Measurements from ENCODE around the gene IQSEC1.

IQSEC1 gene

DNA sequence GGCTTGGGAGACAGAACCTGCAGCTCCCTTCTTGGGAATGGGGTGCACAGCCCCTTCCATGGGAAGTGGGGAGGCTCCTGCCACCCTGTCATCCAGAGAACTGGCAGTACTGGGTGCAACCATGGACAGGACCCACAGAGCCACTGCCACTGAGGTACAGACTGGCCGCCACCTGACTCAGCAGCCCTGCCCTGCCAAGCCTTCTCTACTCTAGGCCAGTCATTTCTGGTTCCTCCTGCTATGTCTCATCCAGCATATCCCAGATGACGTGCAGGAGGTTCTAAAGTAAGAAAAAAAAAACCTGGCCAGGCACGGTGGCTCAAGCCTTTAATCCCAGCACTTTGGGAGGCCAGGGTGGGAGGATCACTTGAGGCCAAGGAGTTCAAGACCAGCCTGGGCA, 155.0 kb downstream of the IQSEC1 start:
- CTCF ChIA-PET: interaction anchor here (1.0 kb wide), 1 partner anchor 77 kb away, joined by 4 read pairs; the partner anchor contains the start of gene RPL32
- no peak overlapping the region for H3K4me3 ChIP-seq (ENCODE audit: control insufficient read depth in 1 of 7, extremely low read depth in 1 of 7, insufficient read depth in 4 of 7, low read depth in 2 of 7, low read length in 6 of 7)
- no peaks in the 10 kb centered on the region for H3K9me3 ChIP-seq (ENCODE audit: control extremely low read depth in 1 of 5, control insufficient read depth in 4 of 5, insufficient read depth in 2 of 5, low read depth in 1 of 5, low read length in 4 of 5)
- no peak overlapping the region for H3K27ac ChIP-seq (ENCODE audit: insufficient read depth in 1 of 2, low read depth in 1 of 2, low read length in 2 of 2, poor library complexity in 1 of 2, severe bottlenecking in 2 of 2)
- no peaks in the 10 kb centered on the region for H3K27me3 ChIP-seq (replicated peaks in 2 of 5; ENCODE audit: control insufficient read depth in 4 of 5, insufficient read depth in 5 of 5, low read length in 4 of 5)
- H3K4me1 ChIP-seq (ENCODE audit: control extremely low read depth in 1 of 4, control insufficient read depth in 4 of 4, insufficient read depth in 4 of 4, low read length in 3 of 4): peaks cover 4 to 25% (median 14%) of the 10 kb centered on the region in 4 experiments
- DNase-seq: no peak
- H3K36me3 ChIP-seq (ENCODE audit: control insufficient read depth in 4 of 4, insufficient read depth in 4 of 4, low read length in 3 of 4): peaks cover 8 to 39% (median 17%) of the 10 kb centered on the region in 4 experiments
- WGBS (ENCODE audit: insufficient coverage): no CpG with 5 or more reads among the region's 3 CpGs
- POLR2A ChIA-PET: no interaction called here

- Histone ChIP-seq H3K27ac (ENCODE audit: insufficient read depth in 1 of 2, low read depth in 1 of 2, low read length in 2 of 2, poor library complexity in 1 of 2, severe bottlenecking in 2 of 2) (no peak overlapping the region), H3K9me3 (ENCODE audit: control extremely low read depth in 1 of 5, control insufficient read depth in 4 of 5, insufficient read depth in 2 of 5, low read depth in 1 of 5, low read length in 4 of 5) (no peaks in the 10 kb centered on the region), H3K4me1 (ENCODE audit: control extremely low read depth in 1 of 4, control insufficient read depth in 4 of 4, insufficient read depth in 4 of 4, low read length in 3 of 4) (peaks cover 4 to 25% (median 14%) of the 10 kb centered on the region in 4 experiments), H3K36me3 (ENCODE audit: control insufficient read depth in 4 of 4, insufficient read depth in 4 of 4, low read length in 3 of 4) (peaks cover 3 to 40% (median 15%) of the 10 kb centered on the region in 4 experiments), H3K27me3 (replicated peaks in 2 of 5; ENCODE audit: control insufficient read depth in 4 of 5, insufficient read depth in 5 of 5, low read length in 4 of 5) (no peaks in the 10 kb centered on the region), H3K4me3 (ENCODE audit: control insufficient read depth in 1 of 7, extremely low read depth in 1 of 7, insufficient read depth in 4 of 7, low read depth in 2 of 7, low read length in 6 of 7) (no peak overlapping the region)
- WGBS (ENCODE audit: insufficient coverage): 4% methylated on average over 6 of the region's 9 CpGs
- CTCF ChIA-PET: interaction anchor here (0.9 to 3.2 kb wide), 6 partner anchors 16 to 74 kb away, joined by 3 to 7 read pairs (median 4); no protein-coding TSS in a partner anchor
- POLR2A ChIA-PET: no interaction called here
- peak; percentile 34 to 89 (median 84) for DNase-seq
These were observed 157.1 kb downstream of the IQSEC1 start for GRCh38 chr3:12916159-12916558.

- POLR2A ChIA-PET: no interaction called here
- CTCF ChIA-PET: interaction anchor here (0.8 to 3.2 kb wide), 3 partner anchors 15 to 76 kb away, joined by 3 to 7 read pairs (median 3); no protein-coding TSS in a partner anchor
- H3K36me3 ChIP-seq (ENCODE audit: control insufficient read depth in 4 of 4, insufficient read depth in 4 of 4, low read length in 3 of 4): peaks cover 7 to 43% (median 17%) of the 10 kb centered on the region in 4 experiments
- H3K27me3 ChIP-seq (replicated peaks in 2 of 5; ENCODE audit: control insufficient read depth in 4 of 5, insufficient read depth in 5 of 5, low read length in 4 of 5): no peaks in the 10 kb centered on the region
- no peak for DNase-seq
- H3K9me3 ChIP-seq (ENCODE audit: control extremely low read depth in 1 of 5, control insufficient read depth in 4 of 5, insufficient read depth in 2 of 5, low read depth in 1 of 5, low read length in 4 of 5): no peaks in the 10 kb centered on the region
- H3K4me1 ChIP-seq (ENCODE audit: control extremely low read depth in 1 of 4, control insufficient read depth in 4 of 4, insufficient read depth in 4 of 4, low read length in 3 of 4): peaks cover 4 to 25% (median 14%) of the 10 kb centered on the region in 4 experiments
- H3K4me3 ChIP-seq (ENCODE audit: control insufficient read depth in 1 of 7, extremely low read depth in 1 of 7, insufficient read depth in 4 of 7, low read depth in 2 of 7, low read length in 6 of 7): no peak overlapping the region
- no peak overlapping the region for H3K27ac ChIP-seq (ENCODE audit: insufficient read depth in 1 of 2, low read depth in 1 of 2, low read length in 2 of 2, poor library complexity in 1 of 2, severe bottlenecking in 2 of 2)
- 96% methylated on average over 7 of the region's 7 CpGs for WGBS (ENCODE audit: insufficient coverage)
These were observed 159.1 kb downstream of the IQSEC1 start for GRCh38 chr3:12914088-12914487.

- Histone ChIP-seq H3K4me1 (ENCODE audit: control extremely low read depth in 1 of 4, control insufficient read depth in 4 of 4, insufficient read depth in 4 of 4, low read length in 3 of 4) (peaks cover 4 to 21% (median 12%) of the 10 kb centered on the region in 4 experiments), H3K27me3 (replicated peaks in 2 of 5; ENCODE audit: control insufficient read depth in 4 of 5, insufficient read depth in 5 of 5, low read length in 4 of 5) (no peaks in the 10 kb centered on the region), H3K27ac (ENCODE audit: insufficient read depth in 1 of 2, low read depth in 1 of 2, low read length in 2 of 2, poor library complexity in 1 of 2, severe bottlenecking in 2 of 2) (no peak overlapping the region), H3K36me3 (ENCODE audit: control insufficient read depth in 4 of 4, insufficient read depth in 4 of 4, low read length in 3 of 4) (peaks cover 10 to 57% (median 32%) of the 10 kb centered on the region in 4 experiments), H3K4me3 (ENCODE audit: control insufficient read depth in 1 of 7, extremely low read depth in 1 of 7, insufficient read depth in 4 of 7, low read depth in 2 of 7, low read length in 6 of 7) (no peak overlapping the region), H3K9me3 (ENCODE audit: control extremely low read depth in 1 of 5, control insufficient read depth in 4 of 5, insufficient read depth in 2 of 5, low read depth in 1 of 5, low read length in 4 of 5) (no peaks in the 10 kb centered on the region)
- ChIA-PET POLR2A (no interaction called here), CTCF (interaction anchor here (1.2 to 2.2 kb wide), 3 partner anchors 8 to 44 kb away, joined by 3 to 6 read pairs (median 4); no protein-coding TSS in a partner anchor)
- no peak for DNase-seq
- WGBS (ENCODE audit: insufficient coverage): 98% methylated on average over 15 of the region's 15 CpGs
These were observed 161.3 kb downstream of the IQSEC1 start for GRCh38 chr3:12911881-12912415.

- ChIA-PET CTCF (interaction anchor here (0.9 to 2.2 kb wide), 3 partner anchors 9 to 85 kb away, joined by 4 to 6 read pairs (median 6); no protein-coding TSS in a partner anchor), POLR2A (interaction anchor here (0.7 kb wide), 1 partner anchor 71 kb away, joined by 4 read pairs; no protein-coding TSS in a partner anchor)
- WGBS (ENCODE audit: insufficient coverage): 97% methylated on average over 8 of the region's 8 CpGs
- Histone ChIP-seq H3K4me3 (ENCODE audit: control insufficient read depth in 1 of 7, extremely low read depth in 1 of 7, insufficient read depth in 4 of 7, low read depth in 2 of 7, low read length in 6 of 7) (no peak overlapping the region), H3K4me1 (ENCODE audit: control extremely low read depth in 1 of 4, control insufficient read depth in 4 of 4, insufficient read depth in 4 of 4, low read length in 3 of 4) (peaks cover 0 to 7% (median under 1%) of the 10 kb centered on the region in 4 experiments), H3K9me3 (ENCODE audit: control extremely low read depth in 1 of 5, control insufficient read depth in 4 of 5, insufficient read depth in 2 of 5, low read depth in 1 of 5, low read length in 4 of 5) (no peaks in the 10 kb centered on the region), H3K27me3 (replicated peaks in 2 of 5; ENCODE audit: control insufficient read depth in 4 of 5, insufficient read depth in 5 of 5, low read length in 4 of 5) (no peaks in the 10 kb centered on the region), H3K27ac (ENCODE audit: insufficient read depth in 1 of 2, low read depth in 1 of 2, low read length in 2 of 2, poor library complexity in 1 of 2, severe bottlenecking in 2 of 2) (no peak overlapping the region), H3K36me3 (ENCODE audit: control insufficient read depth in 4 of 4, insufficient read depth in 4 of 4, low read length in 3 of 4) (peaks cover 15 to 70% (median 41%) of the 10 kb centered on the region in 4 experiments)
- no peak for DNase-seq
These were observed 162.7 kb downstream of the IQSEC1 start for GRCh38 chr3:12910356-12911099.

DNA sequence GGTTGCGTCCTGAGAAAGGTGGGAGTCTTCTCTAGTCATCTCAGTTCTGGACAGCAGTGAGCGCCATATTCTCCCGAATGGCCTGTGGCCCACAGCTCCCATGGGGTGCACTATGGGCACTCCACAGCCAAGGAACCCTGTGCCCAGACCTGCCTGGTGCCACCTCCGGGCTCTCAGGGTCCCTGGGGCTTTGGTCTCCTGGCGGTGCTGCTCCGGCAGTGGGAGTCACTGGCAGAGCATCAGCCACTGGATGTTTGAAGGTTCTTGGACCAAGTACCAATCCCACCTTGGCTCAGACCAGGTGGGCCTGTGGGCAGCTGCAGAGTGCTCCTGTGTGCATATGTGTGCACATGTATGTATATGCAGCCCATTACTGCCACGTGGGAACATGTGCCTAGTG, 163.5 kb downstream of the IQSEC1 start:
- ChIA-PET CTCF (interaction anchor here (0.9 to 1.2 kb wide), 2 partner anchors 22 to 86 kb away, joined by 4 to 6 read pairs; no protein-coding TSS in a partner anchor), POLR2A (no interaction called here)
- H3K4me3 ChIP-seq (ENCODE audit: control insufficient read depth in 1 of 7, extremely low read depth in 1 of 7, insufficient read depth in 4 of 7, low read depth in 2 of 7, low read length in 6 of 7): no peak overlapping the region
- 98% methylated on average over 7 of the region's 7 CpGs for WGBS (ENCODE audit: insufficient coverage)
- H3K9me3 ChIP-seq (ENCODE audit: control extremely low read depth in 1 of 5, control insufficient read depth in 4 of 5, insufficient read depth in 2 of 5, low read depth in 1 of 5, low read length in 4 of 5): no peaks in the 10 kb centered on the region
- no peaks in the 10 kb centered on the region for H3K4me1 ChIP-seq (ENCODE audit: control extremely low read depth in 1 of 4, control insufficient read depth in 4 of 4, insufficient read depth in 4 of 4, low read length in 3 of 4)
- no peak overlapping the region for H3K27ac ChIP-seq (ENCODE audit: insufficient read depth in 1 of 2, low read depth in 1 of 2, low read length in 2 of 2, poor library complexity in 1 of 2, severe bottlenecking in 2 of 2)
- peaks cover 15 to 72% (median 43%) of the 10 kb centered on the region in 4 experiments for H3K36me3 ChIP-seq (ENCODE audit: control insufficient read depth in 4 of 4, insufficient read depth in 4 of 4, low read length in 3 of 4)
- DNase-seq: no peak
- no peaks in the 10 kb centered on the region for H3K27me3 ChIP-seq (replicated peaks in 2 of 5; ENCODE audit: control insufficient read depth in 4 of 5, insufficient read depth in 5 of 5, low read length in 4 of 5)

DNA sequence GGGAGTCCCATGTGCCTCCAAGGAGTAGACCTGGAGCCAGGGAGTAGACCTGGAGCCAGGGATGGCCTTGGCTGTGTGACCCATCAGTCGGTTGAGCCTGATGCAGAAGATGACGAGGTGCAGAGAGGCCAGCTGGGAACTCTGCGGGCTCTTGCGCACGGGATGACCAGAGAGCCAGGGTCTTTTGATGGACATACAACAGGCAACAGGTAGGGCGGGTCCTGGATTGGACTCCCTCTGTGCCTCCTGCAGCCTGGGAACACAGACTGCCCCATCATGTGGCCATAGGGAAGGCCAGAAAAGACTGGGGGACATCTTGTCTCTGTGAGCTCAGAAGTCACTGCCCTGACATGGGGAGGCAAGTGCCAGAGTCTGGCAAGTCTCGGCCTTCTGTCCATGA, 164.4 kb downstream of the IQSEC1 start:
- POLR2A ChIA-PET: no interaction called here
- Histone ChIP-seq H3K27me3 (replicated peaks in 2 of 5; ENCODE audit: control insufficient read depth in 4 of 5, insufficient read depth in 5 of 5, low read length in 4 of 5) (no peaks in the 10 kb centered on the region), H3K9me3 (ENCODE audit: control extremely low read depth in 1 of 5, control insufficient read depth in 4 of 5, insufficient read depth in 2 of 5, low read depth in 1 of 5, low read length in 4 of 5) (no peaks in the 10 kb centered on the region), H3K4me3 (ENCODE audit: control insufficient read depth in 1 of 7, extremely low read depth in 1 of 7, insufficient read depth in 4 of 7, low read depth in 2 of 7, low read length in 6 of 7) (no peak overlapping the region), H3K27ac (ENCODE audit: insufficient read depth in 1 of 2, low read depth in 1 of 2, low read length in 2 of 2, poor library complexity in 1 of 2, severe bottlenecking in 2 of 2) (no peak overlapping the region), H3K36me3 (ENCODE audit: control insufficient read depth in 4 of 4, insufficient read depth in 4 of 4, low read length in 3 of 4) (peaks cover 15 to 71% (median 42%) of the 10 kb centered on the region in 4 experiments), H3K4me1 (ENCODE audit: control extremely low read depth in 1 of 4, control insufficient read depth in 4 of 4, insufficient read depth in 4 of 4, low read length in 3 of 4) (peaks cover 0 to 6% (median 5%) of the 10 kb centered on the region in 4 experiments)
- no peak for DNase-seq
- WGBS (ENCODE audit: insufficient coverage): 99% methylated on average over 7 of the region's 7 CpGs
- CTCF ChIA-PET: interaction anchor here (1.2 kb wide), 1 partner anchor 23 kb away, joined by 4 read pairs; no protein-coding TSS in a partner anchor
